ENCODE results near the gene NT5DC2.

The NT5DC2 gene

DNA sequence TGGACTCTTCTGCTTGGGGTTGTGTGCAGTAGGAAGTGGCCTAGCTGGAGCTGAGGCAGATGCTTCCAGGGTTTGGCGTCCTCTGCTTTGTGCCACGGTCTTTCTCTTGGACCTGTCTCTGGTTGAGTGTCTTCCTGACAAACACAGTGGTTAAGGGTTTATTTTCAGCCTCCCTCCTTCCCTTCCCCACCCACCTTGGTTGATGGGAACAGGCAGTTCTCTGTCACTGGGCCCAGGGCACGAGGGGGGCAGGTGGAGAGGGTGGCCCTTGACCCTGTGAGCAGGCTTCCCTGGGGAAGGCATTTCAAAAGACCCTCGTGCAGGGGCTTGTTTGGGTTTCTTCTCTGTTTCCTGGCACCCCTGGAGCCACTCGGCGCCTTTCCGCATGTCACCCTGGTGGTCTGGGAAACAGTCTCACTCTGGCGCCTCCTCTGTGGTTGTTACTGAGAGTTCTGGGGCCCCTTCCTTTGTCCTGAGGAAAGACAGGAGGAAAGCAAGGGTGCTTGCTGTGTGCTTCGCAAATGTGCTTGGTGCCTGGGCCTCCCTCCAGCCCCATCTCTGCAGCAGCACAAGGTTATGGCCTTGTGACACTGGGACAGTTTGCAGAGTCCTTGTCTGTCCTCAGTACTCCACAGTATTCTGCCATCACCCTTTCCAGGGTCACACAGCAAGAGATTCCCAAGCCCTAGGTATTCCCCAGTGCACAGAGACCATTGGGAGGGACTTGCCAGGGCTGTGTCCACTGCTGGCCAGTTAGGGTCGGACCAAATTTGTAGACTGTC is 48.8 kb downstream of the NT5DC2 start:
- ATAC-seq, result no peak

DNA sequence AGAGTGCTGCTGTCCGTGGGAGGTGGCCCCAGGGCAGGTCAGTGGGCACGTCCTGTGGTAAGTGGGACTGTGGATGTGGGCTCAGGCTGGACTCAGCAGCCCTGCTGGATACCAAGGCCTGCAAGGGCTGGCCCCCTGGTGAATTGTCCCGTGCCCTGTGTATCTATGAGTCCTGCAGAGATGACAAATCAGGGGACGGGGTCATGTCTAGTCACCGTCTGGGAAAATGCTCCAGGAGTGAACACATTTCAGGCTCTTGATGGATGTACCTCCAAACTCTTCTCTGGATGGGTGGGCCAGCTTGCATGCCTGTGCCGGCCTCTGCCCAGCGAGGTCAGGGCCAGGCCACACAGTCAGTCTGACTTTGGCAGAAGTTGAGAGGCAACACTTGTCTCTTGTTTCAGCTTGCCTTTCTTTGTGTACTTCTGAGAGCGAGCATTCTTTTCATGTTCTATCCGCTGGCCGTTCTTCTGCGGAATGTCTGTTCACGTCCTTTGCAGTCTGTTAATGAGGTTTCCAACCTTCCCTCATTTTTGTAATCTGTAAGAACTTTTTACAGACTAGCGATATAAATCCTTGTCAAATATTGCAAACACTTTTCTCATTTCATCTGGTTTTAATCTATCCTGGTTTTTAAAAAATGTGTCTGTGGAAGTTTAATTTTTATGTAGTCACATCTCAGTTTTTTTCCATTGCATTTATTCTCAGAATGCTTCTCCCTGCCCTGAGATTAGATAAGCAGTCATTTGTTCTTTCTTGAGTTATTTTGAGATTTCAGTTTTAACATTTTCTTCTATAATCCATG is 49.9 kb downstream of the NT5DC2 start:
- peak; percentile 71 for ATAC-seq
- TF ChIP-seq ARNTL (CRISPR knock-in tag; IDR thresholded peaks at IDR 0.05; ENCODE audit: borderline replicate concordance, low read depth) (no peak), ZNF8 (CRISPR knock-in tag; IDR thresholded peaks at IDR 0.05) (no peak)

More for the DNA sequence above, 48.8 kb downstream of the NT5DC2 start:
- no peak for TF ChIP-seq ZNF8 (CRISPR knock-in tag; IDR thresholded peaks at IDR 0.05)
- TF ChIP-seq BACH2 (CRISPR knock-in tag; IDR thresholded peaks at IDR 0.05; ENCODE audit: borderline replicate concordance), result no peak
- no peak for TF ChIP-seq ISL1 (CRISPR knock-in tag; IDR thresholded peaks at IDR 0.05)
- no peak for TF ChIP-seq ZFP30 (CRISPR knock-in tag; IDR thresholded peaks at IDR 0.05)
- no peak for TF ChIP-seq SNAI2 (CRISPR knock-in tag; IDR thresholded peaks at IDR 0.05)
- TF ChIP-seq TOX (CRISPR knock-in tag; IDR thresholded peaks at IDR 0.05; ENCODE audit: borderline replicate concordance), result no peak

DNA sequence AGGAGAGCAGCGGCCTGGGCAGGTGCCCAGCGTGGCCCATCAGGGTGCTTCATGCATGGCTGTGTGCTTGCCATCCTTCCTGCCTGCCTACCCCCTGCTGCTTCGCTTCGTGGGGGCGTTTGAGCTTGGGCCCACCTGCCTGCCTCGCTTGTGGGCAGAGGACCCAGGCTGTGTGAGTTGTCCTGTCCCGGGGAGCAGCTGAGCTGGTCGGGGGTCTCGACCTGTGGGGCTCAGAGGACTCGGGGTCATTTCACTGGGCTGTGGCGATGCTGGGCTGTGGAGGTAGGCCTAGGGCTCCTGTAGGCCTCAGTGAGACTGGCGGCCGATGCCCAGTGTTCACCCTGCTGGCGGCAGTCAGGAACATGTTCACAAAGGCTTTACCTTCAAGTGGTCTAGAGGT is 50.6 kb downstream of the NT5DC2 start:
- no peak for TF ChIP-seq ZFP30 (CRISPR knock-in tag; IDR thresholded peaks at IDR 0.05)
- TF ChIP-seq ESRRG (CRISPR knock-in tag; IDR thresholded peaks at IDR 0.05), result no peak
- TF ChIP-seq ZNF70 (CRISPR knock-in tag; IDR thresholded peaks at IDR 0.05), result no peak
- no peak for TF ChIP-seq ZNF565 (CRISPR knock-in tag; conservative IDR thresholded peaks at IDR 0.05; ENCODE audit: low read depth)
- no peak for TF ChIP-seq RARB (CRISPR knock-in tag; IDR thresholded peaks at IDR 0.05)
- TF ChIP-seq ARNTL (CRISPR knock-in tag; IDR thresholded peaks at IDR 0.05; ENCODE audit: borderline replicate concordance, low read depth), result no peak
- no peak for TF ChIP-seq ISL1 (CRISPR knock-in tag; IDR thresholded peaks at IDR 0.05)
- TF ChIP-seq, protein P1, sequence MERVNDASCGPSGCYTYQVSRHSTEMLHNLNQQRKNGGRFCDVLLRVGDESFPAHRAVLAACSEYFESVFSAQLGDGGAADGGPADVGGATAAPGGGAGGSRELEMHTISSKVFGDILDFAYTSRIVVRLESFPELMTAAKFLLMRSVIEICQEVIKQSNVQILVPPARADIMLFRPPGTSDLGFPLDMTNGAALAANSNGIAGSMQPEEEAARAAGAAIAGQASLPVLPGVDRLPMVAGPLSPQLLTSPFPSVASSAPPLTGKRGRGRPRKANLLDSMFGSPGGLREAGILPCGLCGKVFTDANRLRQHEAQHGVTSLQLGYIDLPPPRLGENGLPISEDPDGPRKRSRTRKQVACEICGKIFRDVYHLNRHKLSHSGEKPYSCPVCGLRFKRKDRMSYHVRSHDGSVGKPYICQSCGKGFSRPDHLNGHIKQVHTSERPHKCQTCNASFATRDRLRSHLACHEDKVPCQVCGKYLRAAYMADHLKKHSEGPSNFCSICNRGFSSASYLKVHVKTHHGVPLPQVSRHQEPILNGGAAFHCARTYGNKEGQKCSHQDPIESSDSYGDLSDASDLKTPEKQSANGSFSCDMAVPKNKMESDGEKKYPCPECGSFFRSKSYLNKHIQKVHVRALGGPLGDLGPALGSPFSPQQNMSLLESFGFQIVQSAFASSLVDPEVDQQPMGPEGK (CRISPR knock-in tag; IDR thresholded peaks at IDR 0.05; ENCODE audit: borderline replicate concordance), result no peak
- no peak for TF ChIP-seq TCF4 (CRISPR knock-in tag; IDR thresholded peaks at IDR 0.05; ENCODE audit: borderline replicate concordance)
- TF ChIP-seq, protein P2, sequence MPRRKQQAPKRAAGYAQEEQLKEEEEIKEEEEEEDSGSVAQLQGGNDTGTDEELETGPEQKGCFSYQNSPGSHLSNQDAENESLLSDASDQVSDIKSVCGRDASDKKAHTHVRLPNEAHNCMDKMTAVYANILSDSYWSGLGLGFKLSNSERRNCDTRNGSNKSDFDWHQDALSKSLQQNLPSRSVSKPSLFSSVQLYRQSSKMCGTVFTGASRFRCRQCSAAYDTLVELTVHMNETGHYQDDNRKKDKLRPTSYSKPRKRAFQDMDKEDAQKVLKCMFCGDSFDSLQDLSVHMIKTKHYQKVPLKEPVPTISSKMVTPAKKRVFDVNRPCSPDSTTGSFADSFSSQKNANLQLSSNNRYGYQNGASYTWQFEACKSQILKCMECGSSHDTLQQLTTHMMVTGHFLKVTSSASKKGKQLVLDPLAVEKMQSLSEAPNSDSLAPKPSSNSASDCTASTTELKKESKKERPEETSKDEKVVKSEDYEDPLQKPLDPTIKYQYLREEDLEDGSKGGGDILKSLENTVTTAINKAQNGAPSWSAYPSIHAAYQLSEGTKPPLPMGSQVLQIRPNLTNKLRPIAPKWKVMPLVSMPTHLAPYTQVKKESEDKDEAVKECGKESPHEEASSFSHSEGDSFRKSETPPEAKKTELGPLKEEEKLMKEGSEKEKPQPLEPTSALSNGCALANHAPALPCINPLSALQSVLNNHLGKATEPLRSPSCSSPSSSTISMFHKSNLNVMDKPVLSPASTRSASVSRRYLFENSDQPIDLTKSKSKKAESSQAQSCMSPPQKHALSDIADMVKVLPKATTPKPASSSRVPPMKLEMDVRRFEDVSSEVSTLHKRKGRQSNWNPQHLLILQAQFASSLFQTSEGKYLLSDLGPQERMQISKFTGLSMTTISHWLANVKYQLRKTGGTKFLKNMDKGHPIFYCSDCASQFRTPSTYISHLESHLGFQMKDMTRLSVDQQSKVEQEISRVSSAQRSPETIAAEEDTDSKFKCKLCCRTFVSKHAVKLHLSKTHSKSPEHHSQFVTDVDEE (CRISPR knock-in tag; IDR thresholded peaks at IDR 0.05), result no peak
- no peak for TF ChIP-seq ZC3H10 (CRISPR knock-in tag; IDR thresholded peaks at IDR 0.05)
- no peak for TF ChIP-seq GLIS3 (CRISPR knock-in tag; IDR thresholded peaks at IDR 0.05)
- no peak for TF ChIP-seq ZNF8 (CRISPR knock-in tag; IDR thresholded peaks at IDR 0.05)
- TF ChIP-seq, protein P3, sequence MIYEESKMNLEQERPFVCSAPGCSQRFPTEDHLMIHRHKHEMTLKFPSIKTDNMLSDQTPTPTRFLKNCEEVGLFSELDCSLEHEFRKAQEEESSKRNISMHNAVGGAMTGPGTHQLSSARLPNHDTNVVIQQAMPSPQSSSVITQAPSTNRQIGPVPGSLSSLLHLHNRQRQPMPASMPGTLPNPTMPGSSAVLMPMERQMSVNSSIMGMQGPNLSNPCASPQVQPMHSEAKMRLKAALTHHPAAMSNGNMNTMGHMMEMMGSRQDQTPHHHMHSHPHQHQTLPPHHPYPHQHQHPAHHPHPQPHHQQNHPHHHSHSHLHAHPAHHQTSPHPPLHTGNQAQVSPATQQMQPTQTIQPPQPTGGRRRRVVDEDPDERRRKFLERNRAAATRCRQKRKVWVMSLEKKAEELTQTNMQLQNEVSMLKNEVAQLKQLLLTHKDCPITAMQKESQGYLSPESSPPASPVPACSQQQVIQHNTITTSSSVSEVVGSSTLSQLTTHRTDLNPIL (CRISPR knock-in tag; IDR thresholded peaks at IDR 0.05; ENCODE audit: low read depth), result no peak

DNA sequence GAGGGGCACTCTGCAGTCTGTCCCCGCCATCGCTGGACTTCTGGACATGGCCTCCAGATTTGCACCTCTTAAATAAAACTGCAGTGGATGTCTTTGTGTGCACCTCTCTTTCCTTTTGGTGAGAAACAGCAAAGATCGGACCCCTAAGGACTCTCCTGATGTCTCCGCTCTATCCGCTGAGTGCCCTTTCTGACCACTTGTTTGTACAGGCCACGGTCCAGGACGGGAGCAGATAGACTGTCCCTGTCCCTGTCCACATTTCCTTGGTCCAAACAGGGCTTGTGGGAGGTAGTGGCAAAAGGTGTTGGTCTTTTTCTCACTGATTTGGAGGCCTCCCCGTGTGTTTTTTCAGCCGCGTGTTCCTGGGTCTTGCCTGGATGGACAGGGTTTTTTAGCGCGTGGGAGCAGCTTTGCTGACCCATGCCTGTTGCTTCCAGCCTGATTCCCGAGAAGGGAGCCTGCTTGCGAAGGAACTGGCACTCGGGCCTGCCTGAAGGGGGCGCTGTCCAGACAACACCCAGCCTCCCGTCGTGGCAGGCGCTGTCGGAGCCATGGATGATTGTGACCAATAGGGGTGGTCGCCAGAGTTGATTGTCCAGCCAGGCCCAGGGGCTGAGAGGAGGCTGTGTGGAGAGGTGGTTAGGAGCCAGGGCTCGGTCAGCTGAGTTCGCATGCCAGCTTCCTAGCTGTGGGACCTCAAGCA is 51.7 kb downstream of the NT5DC2 start:
- TF ChIP-seq BACH2 (CRISPR knock-in tag; IDR thresholded peaks at IDR 0.05; ENCODE audit: borderline replicate concordance), result no peak
- TF ChIP-seq, protein P2 (CRISPR knock-in tag; IDR thresholded peaks at IDR 0.05), result no peak
- TF ChIP-seq, protein P3 (CRISPR knock-in tag; IDR thresholded peaks at IDR 0.05; ENCODE audit: low read depth), result no peak
- no peak for TF ChIP-seq ZNF8 (CRISPR knock-in tag; IDR thresholded peaks at IDR 0.05)
- TF ChIP-seq CSDC2 (CRISPR knock-in tag; IDR thresholded peaks at IDR 0.05), result no peak
- TF ChIP-seq ZC3H10 (CRISPR knock-in tag; IDR thresholded peaks at IDR 0.05), result no peak
- TF ChIP-seq ZFP30 (CRISPR knock-in tag; IDR thresholded peaks at IDR 0.05), result no peak
- TF ChIP-seq ZFP3 (CRISPR knock-in tag; IDR thresholded peaks at IDR 0.05), result no peak
- no peak for ATAC-seq

More for the DNA sequence above, 50.6 kb downstream of the NT5DC2 start:
- peak; percentile 20; the same call in 2 of the 3 replicates for ATAC-seq

Data from SK-N-SH treated with all-trans-retinoic acid at 6 μM for 48 hours (cell line).